ENCODE measurements around the gene EXOC4.

Gene EXOC4

GRCh38 chr7:133709036-133709880, 456.4 kb downstream of the EXOC4 start:
- no peak for DNase-seq (ENCODE audit: low spot score)

GRCh38 chr7:133712544-133712943, 459.7 kb downstream of the EXOC4 start:
- no peak for DNase-seq (ENCODE audit: low spot score)

- DNase-seq (ENCODE audit: low spot score), result no peak
Measured at GRCh38 chr7:133714654-133715053, 461.8 kb downstream of the EXOC4 start.

GRCh38 chr7:133718131-133718530, 465.3 kb downstream of the EXOC4 start:
- no peak for DNase-seq (ENCODE audit: low spot score)

- no peak for DNase-seq (ENCODE audit: low spot score)
Measured at GRCh38 chr7:133723044-133723443, 470.2 kb downstream of the EXOC4 start.

- DNase-seq (ENCODE audit: low spot score), result no peak
Measured at GRCh38 chr7:133724148-133724547, 471.3 kb downstream of the EXOC4 start.

- DNase-seq (ENCODE audit: low spot score), result no peak
Measured at GRCh38 chr7:133724694-133725093, 471.8 kb downstream of the EXOC4 start.

GRCh38 chr7:133727476-133728214, 474.8 kb downstream of the EXOC4 start:
- no peak for DNase-seq (ENCODE audit: low spot score)

- no peak for DNase-seq (ENCODE audit: low spot score)
Measured at GRCh38 chr7:133730360-133730759, 477.5 kb downstream of the EXOC4 start.

GRCh38 chr7:133733401-133733800, 480.5 kb downstream of the EXOC4 start:
- DNase-seq (ENCODE audit: low spot score), result no peak

- no peak for DNase-seq (ENCODE audit: low spot score)
Measured at GRCh38 chr7:133735222-133735621, 482.3 kb downstream of the EXOC4 start.

- DNase-seq (ENCODE audit: low spot score), result no peak
Measured at GRCh38 chr7:133739817-133740216, 486.9 kb downstream of the EXOC4 start.

- DNase-seq (ENCODE audit: low spot score), result no peak
Measured at GRCh38 chr7:133741078-133741477, 488.2 kb downstream of the EXOC4 start.

- DNase-seq (ENCODE audit: low spot score), result no peak
Measured at GRCh38 chr7:133741703-133742102, 488.8 kb downstream of the EXOC4 start.

GRCh38 chr7:133742709-133743538, 490.0 kb downstream of the EXOC4 start:
- peak; percentile 37 for DNase-seq (ENCODE audit: low spot score)

GRCh38 chr7:133744451-133744850, 491.6 kb downstream of the EXOC4 start:
- DNase-seq (ENCODE audit: low spot score), result peak; percentile 12

GRCh38 chr7:133746305-133746704, 493.4 kb downstream of the EXOC4 start:
- DNase-seq (ENCODE audit: low spot score), result no peak

- no peak for DNase-seq (ENCODE audit: low spot score)
Measured at GRCh38 chr7:133746847-133747246, 494.0 kb downstream of the EXOC4 start.

GRCh38 chr7:133748443-133749407, 495.8 kb downstream of the EXOC4 start:
- DNase-seq (ENCODE audit: low spot score), result no peak

GRCh38 chr7:133750287-133750686, 497.4 kb downstream of the EXOC4 start:
- no peak for DNase-seq (ENCODE audit: low spot score)

- DNase-seq (ENCODE audit: low spot score), result no peak
Measured at GRCh38 chr7:133751079-133751478, 498.2 kb downstream of the EXOC4 start.

Measured in RKO (cell line).